GM23338 (cell line): ENCODE results near the gene SLC35A3. TPM values are rescaled to one million over a fixed set of nuclear protein-coding genes. Genes with fewer than 3 reads are reported as not detected.

Source experiments
- ATAC-seq: fragments of 200-7000 bp; cut with Tn5 transposase; 3 replicates; pipeline ENCODE4 v1.9.1; 2020
- DNase-seq: peaks from one replicate; pipeline ENCODE4 v3.0.0-alpha.2; 2015; ENCODE audit warnings: low spot score
- H2AFZ ChIP-seq: fragments of 200-600 bp; sonication (generic); 2 replicates; pipeline ENCODE4 v1.8.0; 2016; ENCODE audit warnings: antibody characterized with exemption, mild to moderate bottlenecking, moderate library complexity
- H3F3A ChIP-seq: fragments of 200-600 bp; sonication (generic); replicated peaks from 2 replicates; pipeline ENCODE4 v1.8.0; 2017; ENCODE audit warnings: antibody characterized with exemption, mixed run types, low read depth
- H3K27ac ChIP-seq: fragments of 200-600 bp; sonication (generic); 2 replicates; pipeline ENCODE4 v1.6.1; 2016; ENCODE audit warnings: low read depth
- H3K27me3 ChIP-seq: fragments of 200-600 bp; sonication (generic); 2 replicates; pipeline ENCODE4 v1.8.0; 2016; ENCODE audit warnings: mild to moderate bottlenecking, mixed run types, moderate library complexity; ENCODE audit not compliant: insufficient read depth
- H3K36me3 ChIP-seq: fragments of 200-600 bp; sonication (generic); 2 replicates; pipeline ENCODE4 v1.8.0; 2016; ENCODE audit warnings: mild to moderate bottlenecking; ENCODE audit not compliant: insufficient read depth
- H3K4me1 ChIP-seq: fragments of 200-600 bp; sonication (generic); 2 replicates; pipeline ENCODE4 v1.8.0; 2016; ENCODE audit warnings: mild to moderate bottlenecking, moderate library complexity; ENCODE audit not compliant: insufficient read depth
- H3K4me2 ChIP-seq: fragments of 200-600 bp; sonication (generic); 2 replicates; pipeline ENCODE4 v1.7.1; 2017; ENCODE audit warnings: mixed run types
- H3K4me3 ChIP-seq: fragments of 200-600 bp; sonication (generic); 2 replicates; pipeline ENCODE4 v1.6.1; 2016; ENCODE audit warnings: mixed run types
- H3K79me2 ChIP-seq: fragments of 200-600 bp; sonication (generic); replicated peaks from 2 replicates; pipeline ENCODE4 v1.8.0; 2017; ENCODE audit warnings: mild to moderate bottlenecking; ENCODE audit not compliant: insufficient read depth
- H3K9me2 ChIP-seq: fragments of 200-600 bp; sonication (generic); 2 replicates; pipeline ENCODE4 v1.8.0; 2017; ENCODE audit not compliant: insufficient read depth
- H4K20me1 ChIP-seq: fragments of 200-600 bp; sonication (generic); replicated peaks from 2 replicates; pipeline ENCODE4 v1.8.0; 2017; ENCODE audit warnings: mild to moderate bottlenecking; ENCODE audit not compliant: insufficient read depth
- H3K27ac Mint-ChIP-seq: 2 replicates; pipeline ENCODE4 v1.8.0; 2020; ENCODE audit warnings: inconsistent platforms, mild to moderate bottlenecking, moderate library complexity, mixed read lengths
- H3K27me3 Mint-ChIP-seq: 3 replicates; pipeline ENCODE4 v1.8.0; 2022; ENCODE audit warnings: low read depth, mild to moderate bottlenecking, moderate library complexity, mixed read lengths, inconsistent platforms; ENCODE audit not compliant: insufficient read depth, poor library complexity
- H3K36me3 Mint-ChIP-seq: 3 replicates; pipeline ENCODE4 v1.8.0; 2021; ENCODE audit warnings: low read depth, mild to moderate bottlenecking, inconsistent platforms, moderate library complexity, mixed read lengths
- H3K4me1 Mint-ChIP-seq: 3 replicates; pipeline ENCODE4 v1.8.0; 2020; ENCODE audit warnings: mild to moderate bottlenecking, inconsistent platforms, mixed read lengths
- H3K4me3 Mint-ChIP-seq: 3 replicates; pipeline ENCODE4 v1.8.0; 2021; ENCODE audit warnings: moderate library complexity, mild to moderate bottlenecking, inconsistent platforms, mixed read lengths
- H3K9me3 Mint-ChIP-seq: 3 replicates; pipeline ENCODE4 v1.8.0; 2020; ENCODE audit warnings: moderate library complexity, mild to moderate bottlenecking, inconsistent platforms, mixed read lengths
- CREB1 ChIP-seq: fragments of 250-450 bp; sonication (Bioruptor Pico); IDR thresholded peaks from 2 replicates; pipeline ENCODE4 v1.5.0; 2020; ENCODE audit warnings: low read depth, mild to moderate bottlenecking, moderate library complexity
- EZH2 ChIP-seq: fragments of 200-600 bp; sonication (generic); IDR thresholded peaks from one replicate; pipeline ENCODE4 v1.8.0; 2017; ENCODE audit warnings: antibody characterized with exemption, mild to moderate bottlenecking, low read depth; ENCODE audit not compliant: unreplicated experiment
- EZH2phosphoT487 ChIP-seq: fragments of 200-600 bp; sonication (generic); IDR thresholded peaks from one replicate; pipeline ENCODE4 v1.8.1; 2018; ENCODE audit warnings: antibody characterized with exemption; ENCODE audit not compliant: unreplicated experiment
- JUNB ChIP-seq: IDR thresholded peaks from one replicate; pipeline ENCODE4 v1.6.1; 2016; ENCODE audit warnings: antibody characterized with exemption; ENCODE audit not compliant: unreplicated experiment
- NANOG ChIP-seq: IDR thresholded peaks from 2 replicates; pipeline ENCODE4 v1.6.1; 2016; ENCODE audit warnings: antibody characterized with exemption, borderline replicate concordance
- POLR2AphosphoS5 ChIP-seq: IDR thresholded peaks from 2 replicates; pipeline ENCODE4 v1.6.1; 2016; ENCODE audit warnings: antibody characterized with exemption, low read depth
- STAT1 ChIP-seq: IDR thresholded peaks from one replicate; pipeline ENCODE4 v1.6.1; 2016; ENCODE audit warnings: antibody characterized with exemption; ENCODE audit not compliant: unreplicated experiment
- ZNF114 ChIP-seq: fragments of 250-450 bp; sonication (Bioruptor Pico); IDR thresholded peaks from 2 replicates; pipeline ENCODE4 v1.5.0; 2020; ENCODE audit warnings: mild to moderate bottlenecking, moderate library complexity
- ZNF331 ChIP-seq: fragments of 250-450 bp; sonication (Bioruptor Pico); IDR thresholded peaks from 2 replicates; pipeline ENCODE4 v1.5.0; 2020; ENCODE audit warnings: low read depth, mild to moderate bottlenecking, moderate library complexity
- ZNF462 ChIP-seq: fragments of 250-450 bp; sonication (Bioruptor Pico); IDR thresholded peaks from 2 replicates; pipeline ENCODE4 v1.5.0; 2020; ENCODE audit warnings: mild to moderate bottlenecking, moderate library complexity
- polyA plus RNA-seq: library from polyadenylated mRNA; unstranded; fragments of >200 nt; fragmentation: Nextera tagmentation; extraction: Ambion mirVana; gene quantifications from 2 replicates; pipeline ENCODE4 v1.2.1, GENCODE V29; 2016
- total RNA-seq: library from RNA; depleted of rRNA; stranded (reverse); fragments of >200 nt; shearing (Covaris generic); gene quantifications from 2 replicates; pipeline ENCODE4 v1.2.3, GENCODE V29; 2014
- TF ChIP-seq, protein P1 (sequence below): IDR thresholded peaks from one replicate; pipeline ENCODE4 v1.6.1; 2018; ENCODE audit warnings: antibody characterized with exemption; ENCODE audit not compliant: unreplicated experiment
- TF ChIP-seq, protein P2 (sequence below), 2 experiments: fragments of 200-600 bp in 1 of 2; sonication (generic) in 1 of 2; conservative IDR thresholded peaks; 2 replicates each; pipeline versions ENCODE4 v1.5.1 to v1.6.1; 2016 to 2017; ENCODE audit warnings: antibody characterized with exemption in 2 of 2, low read depth in 2 of 2, mild to moderate bottlenecking in 2 of 2, moderate library complexity in 1 of 2

The SLC35A3 gene
- total and polyA plus RNA-seq, 2 experiments from 2014 or later = 7.6 to 27.2 TPM

DNA sequence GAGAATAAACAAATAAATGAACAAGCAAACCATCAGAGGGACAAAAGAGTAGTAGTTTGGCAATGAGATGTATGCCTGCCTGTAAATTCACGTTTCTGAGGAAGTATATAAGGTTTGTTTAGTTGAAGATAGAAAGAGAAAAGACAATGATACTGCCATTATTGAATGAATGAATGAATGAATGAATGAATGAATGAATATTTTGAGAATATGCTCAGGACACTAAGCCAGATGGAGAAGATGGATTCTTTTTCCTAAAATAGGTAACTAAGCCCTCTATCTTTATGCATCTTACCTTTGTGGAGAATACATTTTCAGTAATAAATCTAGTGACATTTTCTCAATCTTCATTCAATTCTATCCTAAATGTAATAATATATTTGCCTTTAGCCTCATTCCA is 49.4 kb downstream of the SLC35A3 start:
- Mint-ChIP-seq H3K27me3 (no peaks in the 10 kb centered on the region), H3K4me3 (no peak overlapping the region), H3K27ac (no peak overlapping the region), H3K9me3 (no peaks in the 10 kb centered on the region), H3K36me3 (peaks cover 2% of the 10 kb centered on the region; the same call in 2 of the 3 replicates), H3K4me1 (no peaks in the 10 kb centered on the region)
- H3K27me3 ChIP-seq = no peaks in the 10 kb centered on the region
- H3K4me2 ChIP-seq = no peak overlapping the region
- no peaks in the 10 kb centered on the region for H4K20me1 ChIP-seq
- DNase-seq (no peak), ATAC-seq (no peak)
- no peak overlapping the region for H2AFZ ChIP-seq
- no peaks in the 10 kb centered on the region for H3K4me1 ChIP-seq
- TF ChIP-seq ZNF331 (CRISPR knock-in tag) = no peak
- TF ChIP-seq JUNB = no peak
- TF ChIP-seq ZNF114 (CRISPR knock-in tag) = no peak
- no peak for TF ChIP-seq STAT1
- TF ChIP-seq EZH2 = no peak
- TF ChIP-seq POLR2AphosphoS5 = no peak
- no peak for TF ChIP-seq EZH2phosphoT487
- no peak for TF ChIP-seq ZNF462 (CRISPR knock-in tag)
- TF ChIP-seq NANOG = no peak
- TF ChIP-seq, protein P1, sequence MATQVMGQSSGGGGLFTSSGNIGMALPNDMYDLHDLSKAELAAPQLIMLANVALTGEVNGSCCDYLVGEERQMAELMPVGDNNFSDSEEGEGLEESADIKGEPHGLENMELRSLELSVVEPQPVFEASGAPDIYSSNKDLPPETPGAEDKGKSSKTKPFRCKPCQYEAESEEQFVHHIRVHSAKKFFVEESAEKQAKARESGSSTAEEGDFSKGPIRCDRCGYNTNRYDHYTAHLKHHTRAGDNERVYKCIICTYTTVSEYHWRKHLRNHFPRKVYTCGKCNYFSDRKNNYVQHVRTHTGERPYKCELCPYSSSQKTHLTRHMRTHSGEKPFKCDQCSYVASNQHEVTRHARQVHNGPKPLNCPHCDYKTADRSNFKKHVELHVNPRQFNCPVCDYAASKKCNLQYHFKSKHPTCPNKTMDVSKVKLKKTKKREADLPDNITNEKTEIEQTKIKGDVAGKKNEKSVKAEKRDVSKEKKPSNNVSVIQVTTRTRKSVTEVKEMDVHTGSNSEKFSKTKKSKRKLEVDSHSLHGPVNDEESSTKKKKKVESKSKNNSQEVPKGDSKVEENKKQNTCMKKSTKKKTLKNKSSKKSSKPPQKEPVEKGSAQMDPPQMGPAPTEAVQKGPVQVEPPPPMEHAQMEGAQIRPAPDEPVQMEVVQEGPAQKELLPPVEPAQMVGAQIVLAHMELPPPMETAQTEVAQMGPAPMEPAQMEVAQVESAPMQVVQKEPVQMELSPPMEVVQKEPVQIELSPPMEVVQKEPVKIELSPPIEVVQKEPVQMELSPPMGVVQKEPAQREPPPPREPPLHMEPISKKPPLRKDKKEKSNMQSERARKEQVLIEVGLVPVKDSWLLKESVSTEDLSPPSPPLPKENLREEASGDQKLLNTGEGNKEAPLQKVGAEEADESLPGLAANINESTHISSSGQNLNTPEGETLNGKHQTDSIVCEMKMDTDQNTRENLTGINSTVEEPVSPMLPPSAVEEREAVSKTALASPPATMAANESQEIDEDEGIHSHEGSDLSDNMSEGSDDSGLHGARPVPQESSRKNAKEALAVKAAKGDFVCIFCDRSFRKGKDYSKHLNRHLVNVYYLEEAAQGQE = no peak
- TF ChIP-seq, protein P2, sequence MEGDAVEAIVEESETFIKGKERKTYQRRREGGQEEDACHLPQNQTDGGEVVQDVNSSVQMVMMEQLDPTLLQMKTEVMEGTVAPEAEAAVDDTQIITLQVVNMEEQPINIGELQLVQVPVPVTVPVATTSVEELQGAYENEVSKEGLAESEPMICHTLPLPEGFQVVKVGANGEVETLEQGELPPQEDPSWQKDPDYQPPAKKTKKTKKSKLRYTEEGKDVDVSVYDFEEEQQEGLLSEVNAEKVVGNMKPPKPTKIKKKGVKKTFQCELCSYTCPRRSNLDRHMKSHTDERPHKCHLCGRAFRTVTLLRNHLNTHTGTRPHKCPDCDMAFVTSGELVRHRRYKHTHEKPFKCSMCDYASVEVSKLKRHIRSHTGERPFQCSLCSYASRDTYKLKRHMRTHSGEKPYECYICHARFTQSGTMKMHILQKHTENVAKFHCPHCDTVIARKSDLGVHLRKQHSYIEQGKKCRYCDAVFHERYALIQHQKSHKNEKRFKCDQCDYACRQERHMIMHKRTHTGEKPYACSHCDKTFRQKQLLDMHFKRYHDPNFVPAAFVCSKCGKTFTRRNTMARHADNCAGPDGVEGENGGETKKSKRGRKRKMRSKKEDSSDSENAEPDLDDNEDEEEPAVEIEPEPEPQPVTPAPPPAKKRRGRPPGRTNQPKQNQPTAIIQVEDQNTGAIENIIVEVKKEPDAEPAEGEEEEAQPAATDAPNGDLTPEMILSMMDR (conservative IDR thresholded peaks at IDR 0.05; ENCODE audit: low read depth in 2 of 2) = no peak
- no peak for TF ChIP-seq CREB1
- no peaks in the 10 kb centered on the region for H3K36me3 ChIP-seq
- H3K79me2 ChIP-seq = no peaks in the 10 kb centered on the region
- no peaks in the 10 kb centered on the region for H3K9me2 ChIP-seq
- no peaks in the 10 kb centered on the region for H3F3A ChIP-seq
- no peak overlapping the region for H3K4me3 ChIP-seq
- no peak overlapping the region for H3K27ac ChIP-seq
